HL-60/S4 treated with phorbol 12-myristate 13-acetate at 8.2 ng/mL for 4 days and 3 days (cell line): Measurements from ENCODE around the gene MRAP.
"Not testable (repeated sequence)": the region's sequence is repeated elsewhere in the genome, so short reads cannot be mapped to it uniquely, and the experiment has no call there.

Experiments
- in situ Hi-C: fragments of 300-500 bp; cut with MboI; formaldehyde crosslinking; loops from 2 replicates; pipeline ENCODE4 v1.15.0; 2022; ENCODE audit warnings: low sequenced_read_pairs

The MRAP gene

GRCh38 chr21:32298658-32299081 is at the start of gene MRAP:
MRAP (plus strand) TSS chr21:32298855; CDS start chr21:32298972, 117 bp downstream.
- in situ Hi-C loops, result no loop called here

DNA sequence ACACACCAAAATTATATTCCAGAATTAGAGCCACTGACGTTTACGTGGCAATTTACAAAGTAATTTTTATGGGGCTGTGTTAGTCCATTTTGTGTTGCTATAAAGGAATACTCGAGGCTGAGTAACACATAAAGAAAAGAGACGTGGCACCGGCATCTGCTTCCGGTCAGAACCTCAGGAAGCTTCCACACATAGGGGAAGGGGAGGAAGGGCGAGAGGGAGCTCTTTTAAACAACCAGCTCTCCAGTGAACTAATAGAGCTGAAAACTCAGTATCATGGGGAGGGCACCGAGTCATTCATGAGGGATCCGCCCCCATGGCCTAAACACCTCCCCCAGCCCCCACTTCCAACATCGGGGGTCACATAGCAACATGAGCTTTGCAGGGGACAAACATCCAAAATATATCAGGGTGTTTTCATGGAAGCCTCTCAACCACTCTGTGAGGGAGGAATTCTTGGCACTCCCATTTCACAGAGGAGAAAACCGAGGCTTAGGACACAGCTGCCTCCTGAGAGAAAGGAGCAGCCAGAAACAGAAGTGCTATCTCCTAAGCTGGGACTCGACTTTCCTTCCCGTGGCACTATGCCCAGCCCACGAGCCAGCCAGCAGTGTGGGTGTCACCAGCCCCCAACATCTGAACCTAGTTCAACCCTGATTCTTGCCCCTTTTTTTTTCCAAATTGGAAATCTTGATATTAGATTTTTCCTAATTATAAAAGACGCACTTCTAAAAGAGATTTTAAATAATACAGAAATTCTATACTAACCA is 49.0 kb upstream of the MRAP start:
- in situ Hi-C loops, result no loop called here

DNA sequence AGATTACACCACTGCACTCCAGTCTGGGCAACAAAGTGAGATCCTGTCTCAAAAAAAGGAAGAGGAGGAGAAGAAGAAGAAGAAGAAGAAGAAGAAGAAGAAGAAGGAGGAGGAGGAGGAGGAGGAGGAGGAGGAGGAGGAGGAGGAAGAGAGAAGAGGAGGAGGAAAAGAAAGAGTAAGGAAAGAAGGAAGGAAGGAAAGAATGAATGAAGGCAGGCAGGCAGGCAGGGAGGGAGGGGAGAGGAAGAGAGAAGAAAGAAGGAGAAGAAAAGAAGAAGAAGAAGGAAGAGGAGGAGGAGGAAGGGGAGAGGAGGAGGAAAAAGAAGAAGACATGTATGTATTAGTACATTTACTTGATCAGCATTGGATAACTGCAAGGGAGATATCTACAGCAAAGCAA is 46.5 kb upstream of the MRAP start:
- in situ Hi-C loops, result no loop called here

- in situ Hi-C loops, result no loop called here
Measured at GRCh38 chr21:32253215-32253641, 45.4 kb upstream of the MRAP start.

GRCh38 chr21:32256251-32256650 is 42.4 kb upstream of the MRAP start:
- in situ Hi-C loops, result no loop called here

GRCh38 chr21:32256873-32257620 is 41.6 kb upstream of the MRAP start:
- in situ Hi-C loops, result no loop called here

DNA sequence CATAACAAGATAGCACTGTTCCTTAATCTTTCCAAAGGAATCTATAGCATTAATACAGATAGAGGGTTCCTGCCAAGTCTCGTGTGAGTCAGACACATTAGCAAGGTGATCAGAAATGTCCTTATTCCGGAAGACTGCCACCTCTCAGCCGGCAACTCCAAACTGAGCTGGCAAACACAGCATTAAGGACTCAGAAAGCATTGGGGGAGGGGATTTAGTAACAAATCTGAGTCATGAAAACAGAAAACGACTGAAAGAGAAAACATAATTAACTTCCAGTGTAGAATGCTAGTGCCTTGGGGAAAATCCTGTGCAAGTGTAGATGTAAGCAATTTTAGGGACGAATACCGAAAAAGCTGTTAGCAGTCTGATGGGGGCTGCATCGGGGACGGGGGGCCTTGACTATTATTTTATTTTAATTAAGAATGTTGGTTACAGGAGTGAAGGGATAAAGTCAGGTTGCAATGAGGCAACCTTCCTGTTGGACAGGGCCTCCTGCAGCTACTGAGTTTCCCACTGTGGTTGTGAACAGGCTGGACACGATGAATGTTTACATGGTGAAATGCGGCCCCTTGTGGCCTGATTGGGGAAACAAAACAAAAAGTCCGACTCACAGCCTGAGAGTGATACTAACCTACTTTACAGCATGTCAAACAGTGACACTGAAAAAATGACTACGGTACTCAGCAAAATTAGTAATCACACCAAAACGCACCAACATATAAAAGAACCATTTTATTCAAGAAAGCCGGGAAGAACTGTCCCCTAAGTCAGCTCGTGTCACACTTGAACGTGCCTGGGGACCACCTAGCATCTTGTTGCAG is 40.5 kb upstream of the MRAP start:
- in situ Hi-C loops, result no loop called here

GRCh38 chr21:32258786-32259048 is 39.9 kb upstream of the MRAP start:
- in situ Hi-C loops, result not testable (repeated sequence)

GRCh38 chr21:32260130-32260529 is 38.5 kb upstream of the MRAP start:
- in situ Hi-C loops, result no loop called here

DNA sequence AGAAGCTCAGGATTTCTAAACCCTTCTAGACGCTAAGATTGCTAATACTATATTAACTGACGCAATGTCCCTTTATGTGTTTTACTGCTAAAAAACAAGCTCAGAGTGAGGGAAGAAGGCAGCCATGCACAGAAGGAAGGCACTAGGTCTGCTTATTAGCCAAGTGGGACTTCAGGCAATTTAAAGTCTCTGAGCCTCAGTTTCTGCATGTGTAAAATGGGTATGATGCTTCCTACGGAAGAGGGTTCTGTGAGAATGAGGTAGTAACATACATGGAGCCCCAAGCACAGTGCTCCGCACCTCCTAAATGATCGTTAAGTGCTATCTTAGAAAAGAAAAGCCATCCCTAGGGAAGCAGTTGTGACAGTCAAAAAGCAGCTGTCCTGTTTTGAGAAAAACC is 36.7 kb upstream of the MRAP start:
- in situ Hi-C loops, result no loop called here

DNA sequence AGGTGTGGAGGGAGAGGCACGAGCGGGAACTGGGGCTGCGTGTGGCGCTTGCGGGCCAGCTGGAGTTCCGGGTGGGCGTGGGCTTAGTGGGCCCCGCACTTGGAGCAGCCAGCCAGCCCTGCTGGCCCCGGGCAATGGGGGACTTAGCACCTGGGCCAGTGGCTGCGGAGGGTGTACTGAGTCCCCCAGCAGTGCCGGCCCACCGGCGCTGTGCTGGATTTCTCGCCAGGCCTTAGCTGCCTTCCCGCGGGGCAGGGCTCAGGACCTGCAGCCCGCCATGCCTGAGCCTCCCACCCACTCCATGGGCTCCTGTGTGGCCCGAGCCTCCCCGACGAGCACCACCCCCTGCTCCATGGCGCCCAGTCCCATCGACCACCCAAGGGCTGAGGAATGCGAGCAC is 33.3 kb upstream of the MRAP start:
- in situ Hi-C loops, result not testable (repeated sequence)

DNA sequence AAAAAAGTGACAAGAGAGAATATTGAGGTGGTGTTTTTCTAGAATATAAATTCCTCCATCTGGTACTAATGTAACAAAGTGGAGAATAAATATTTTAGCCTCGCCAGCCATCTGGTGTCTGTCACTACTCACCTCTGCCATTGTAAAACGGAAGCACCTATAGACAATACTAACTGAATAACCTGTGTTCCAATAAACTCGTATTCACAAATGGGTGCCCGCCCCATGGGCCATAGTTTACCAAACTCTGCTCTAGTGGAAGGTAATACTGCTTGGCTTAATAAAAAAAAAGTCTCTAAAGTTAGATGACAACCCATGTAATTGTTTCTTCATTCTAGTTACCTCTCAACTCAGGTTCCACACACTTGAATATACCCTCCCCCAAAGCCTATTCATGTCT is 27.9 kb upstream of the MRAP start:
- in situ Hi-C loops, result no loop called here

- in situ Hi-C loops, result no loop called here
Measured at GRCh38 chr21:32276671-32277070, 22.0 kb upstream of the MRAP start.

DNA sequence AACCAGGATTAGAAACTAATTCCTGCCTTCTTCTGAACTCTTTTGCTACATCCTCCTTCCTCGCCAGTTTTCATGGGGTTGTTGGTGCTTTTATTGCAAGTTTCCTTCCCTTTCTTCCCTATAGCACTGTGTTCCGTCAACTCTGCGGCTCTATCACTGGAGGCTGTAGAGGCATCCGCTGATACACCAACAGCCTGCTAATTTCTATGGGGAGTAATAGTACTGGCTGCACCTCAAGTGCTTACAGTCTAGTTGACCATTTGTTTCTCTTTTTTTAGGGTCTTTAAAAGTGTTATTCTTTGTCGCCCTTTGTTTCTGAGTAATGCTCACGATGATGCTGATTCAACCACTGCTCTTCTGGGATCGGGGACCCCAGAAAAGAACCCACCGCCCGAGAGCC is 20.6 kb upstream of the MRAP start:
- in situ Hi-C loops, result no loop called here

GRCh38 chr21:32278518-32279376 is 19.9 kb upstream of the MRAP start, which contains the start of gene MIS18A:
MIS18A (minus strand) TSS chr21:32279049; CDS start chr21:32279014, 35 bp downstream.
- in situ Hi-C loops, result no loop called here

- in situ Hi-C loops, result no loop called here
Measured at GRCh38 chr21:32279377-32279680, 19.3 kb upstream of the MRAP start.

- in situ Hi-C loops, result no loop called here
Measured at GRCh38 chr21:32281531-32281930, 17.1 kb upstream of the MRAP start.

- in situ Hi-C loops, result no loop called here
Measured at GRCh38 chr21:32282992-32283391, 15.7 kb upstream of the MRAP start.

GRCh38 chr21:32285476-32285875 is 13.2 kb upstream of the MRAP start:
- in situ Hi-C loops, result no loop called here

- in situ Hi-C loops, result no loop called here
Measured at GRCh38 chr21:32297449-32297848, 1.2 kb upstream of the MRAP start.

GRCh38 chr21:32298148-32298559 is 501 bp upstream of the MRAP start:
- in situ Hi-C loops, result no loop called here
